ENCODE data around the gene TFRC. TPM values are rescaled to one million over a fixed set of nuclear protein-coding genes. Genes with fewer than 3 reads are reported as not detected.
"Not testable (repeated sequence)": the region's sequence is repeated elsewhere in the genome, so short reads cannot be mapped to it uniquely, and the experiment has no call there.

TFRC gene
- polyA plus RNA-seq, 1 experiment: 155 TPM

DNA sequence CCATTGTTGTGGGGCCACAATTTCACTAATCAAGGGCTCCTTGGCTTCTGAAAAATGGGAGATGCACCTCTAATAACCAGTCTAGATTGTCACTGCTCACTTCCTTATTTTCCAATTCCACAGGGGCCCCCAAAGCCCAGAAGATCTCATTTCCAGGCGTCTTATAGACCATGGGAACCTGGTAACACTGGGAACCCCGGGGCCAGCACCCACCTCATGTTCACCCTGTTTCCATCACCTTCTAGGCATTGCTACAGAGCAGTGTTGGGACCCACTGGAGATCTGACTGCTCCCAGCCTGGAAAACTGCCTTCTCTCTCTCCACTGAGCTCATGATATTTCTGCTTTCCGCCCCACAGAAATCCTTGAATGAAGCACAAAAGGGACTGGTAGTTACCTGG is 61.5 kb downstream of the TFRC start:
- TF ChIP-seq, protein P1, sequence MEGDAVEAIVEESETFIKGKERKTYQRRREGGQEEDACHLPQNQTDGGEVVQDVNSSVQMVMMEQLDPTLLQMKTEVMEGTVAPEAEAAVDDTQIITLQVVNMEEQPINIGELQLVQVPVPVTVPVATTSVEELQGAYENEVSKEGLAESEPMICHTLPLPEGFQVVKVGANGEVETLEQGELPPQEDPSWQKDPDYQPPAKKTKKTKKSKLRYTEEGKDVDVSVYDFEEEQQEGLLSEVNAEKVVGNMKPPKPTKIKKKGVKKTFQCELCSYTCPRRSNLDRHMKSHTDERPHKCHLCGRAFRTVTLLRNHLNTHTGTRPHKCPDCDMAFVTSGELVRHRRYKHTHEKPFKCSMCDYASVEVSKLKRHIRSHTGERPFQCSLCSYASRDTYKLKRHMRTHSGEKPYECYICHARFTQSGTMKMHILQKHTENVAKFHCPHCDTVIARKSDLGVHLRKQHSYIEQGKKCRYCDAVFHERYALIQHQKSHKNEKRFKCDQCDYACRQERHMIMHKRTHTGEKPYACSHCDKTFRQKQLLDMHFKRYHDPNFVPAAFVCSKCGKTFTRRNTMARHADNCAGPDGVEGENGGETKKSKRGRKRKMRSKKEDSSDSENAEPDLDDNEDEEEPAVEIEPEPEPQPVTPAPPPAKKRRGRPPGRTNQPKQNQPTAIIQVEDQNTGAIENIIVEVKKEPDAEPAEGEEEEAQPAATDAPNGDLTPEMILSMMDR (IDR thresholded peaks at IDR 0.05; ENCODE audit: low read depth, low read length): no peak
- Histone ChIP-seq H3K9me3 (ENCODE audit: control insufficient read depth, insufficient read depth, low read length) (no peaks in the 10 kb centered on the region), H3K27ac (ENCODE audit: low read depth, low read length) (no peak overlapping the region), H3K27me3 (ENCODE audit: control insufficient read depth, insufficient read depth, low read length) (peaks cover 8% of the 10 kb centered on the region), H3K4me3 (ENCODE audit: low read depth, low read length) (no peak overlapping the region)
- CTCF ChIA-PET: no interaction called here
- POLR2A ChIA-PET: no interaction called here
- DNase-seq (ENCODE audit: low read depth, low spot score): no peak

DNA sequence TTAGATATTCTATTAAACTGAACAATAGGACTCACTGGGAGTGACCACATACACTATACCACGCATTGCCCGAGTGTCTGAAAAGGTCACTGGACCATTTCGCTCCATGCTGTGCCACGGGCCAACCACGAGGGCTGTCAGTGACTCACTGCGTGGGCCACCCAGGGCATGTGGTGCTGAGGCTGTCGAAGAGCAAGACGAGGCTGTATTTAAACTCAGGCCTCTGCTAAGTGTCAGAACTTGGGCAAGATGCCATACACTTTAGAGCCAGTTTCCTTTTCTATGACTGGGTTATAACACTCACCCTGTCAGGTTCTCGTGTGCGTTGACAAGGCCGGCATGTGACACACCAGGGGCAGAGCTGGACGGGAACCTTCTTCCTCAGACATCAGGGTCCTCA is 62.3 kb downstream of the TFRC start:
- CTCF ChIA-PET: interaction anchor here (0.6 kb wide), 2 partner anchors 31 to 60 kb away, joined by 3 to 4 read pairs; no protein-coding TSS in a partner anchor
- H3K27ac ChIP-seq (ENCODE audit: low read depth, low read length); POLR2A ChIA-PET; DNase-seq (ENCODE audit: low read depth, low spot score); H3K27me3 ChIP-seq (ENCODE audit: control insufficient read depth, insufficient read depth, low read length); H3K9me3 ChIP-seq (ENCODE audit: control insufficient read depth, insufficient read depth, low read length); H3K4me3 ChIP-seq (ENCODE audit: low read depth, low read length): not testable (repeated sequence)

DNA sequence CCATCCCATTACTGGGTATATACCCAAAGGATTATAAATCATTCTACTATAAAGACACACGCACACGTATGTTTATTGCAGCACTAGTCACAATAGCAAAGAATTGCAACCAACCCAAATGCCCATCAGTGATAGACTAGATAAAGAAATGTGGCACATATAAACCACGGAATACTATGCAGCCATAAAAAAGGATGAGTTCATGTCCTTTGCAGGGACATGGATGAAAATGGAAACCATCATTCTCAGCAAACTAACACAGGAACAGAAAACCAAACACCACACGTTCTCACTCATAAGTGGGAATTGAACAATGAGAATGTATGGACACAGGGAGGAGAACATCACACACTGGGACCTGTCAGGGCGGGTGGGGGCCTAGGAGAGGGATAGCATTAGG is 63.7 kb downstream of the TFRC start:
- POLR2A ChIA-PET; H3K27ac ChIP-seq (ENCODE audit: low read depth, low read length); H3K4me3 ChIP-seq (ENCODE audit: low read depth, low read length); H3K9me3 ChIP-seq (ENCODE audit: control insufficient read depth, insufficient read depth, low read length); CTCF ChIA-PET; H3K27me3 ChIP-seq (ENCODE audit: control insufficient read depth, insufficient read depth, low read length); DNase-seq (ENCODE audit: low read depth, low spot score): not testable (repeated sequence)

DNA sequence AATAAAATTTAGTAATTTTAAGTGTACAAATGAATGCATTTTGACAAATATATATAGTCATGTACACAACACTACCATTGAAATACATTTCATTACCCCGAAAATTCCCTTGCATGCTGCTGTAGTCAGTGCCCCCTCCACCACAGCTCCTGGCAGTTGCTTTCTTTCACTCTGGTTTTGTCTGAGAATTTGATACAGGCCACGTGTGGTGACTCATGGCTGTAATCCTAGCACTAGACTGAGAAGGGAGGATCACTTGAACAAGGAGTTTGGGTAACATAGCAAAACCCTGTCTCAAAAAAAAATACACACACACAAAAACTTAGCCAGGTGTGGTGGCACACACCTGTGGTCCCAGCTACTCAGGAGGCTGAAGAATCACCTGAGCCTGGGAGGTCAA is 65.4 kb downstream of the TFRC start:
- no peak overlapping the region for H3K4me3 ChIP-seq (ENCODE audit: low read depth, low read length)
- ChIA-PET CTCF (interaction anchor here (0.6 kb wide), 1 partner anchor 316 kb away, joined by 3 read pairs; no protein-coding TSS in a partner anchor), POLR2A (interaction anchor here (0.7 to 0.8 kb wide), 2 partner anchors 28 to 1222 kb away, joined by 3 read pairs; no protein-coding TSS in a partner anchor)
- no peaks in the 10 kb centered on the region; the same call in 1 of the 2 replicates for H3K9me3 ChIP-seq (ENCODE audit: control insufficient read depth, insufficient read depth, low read length)
- H3K27me3 ChIP-seq (ENCODE audit: control insufficient read depth, insufficient read depth, low read length): peaks cover 10% of the 10 kb centered on the region
- peak; percentile 41 for DNase-seq (ENCODE audit: low read depth, low spot score)
- no peak overlapping the region for H3K27ac ChIP-seq (ENCODE audit: low read depth, low read length)
- TF ChIP-seq, protein P1 (IDR thresholded peaks at IDR 0.05; ENCODE audit: low read depth, low read length): no peak

DNA sequence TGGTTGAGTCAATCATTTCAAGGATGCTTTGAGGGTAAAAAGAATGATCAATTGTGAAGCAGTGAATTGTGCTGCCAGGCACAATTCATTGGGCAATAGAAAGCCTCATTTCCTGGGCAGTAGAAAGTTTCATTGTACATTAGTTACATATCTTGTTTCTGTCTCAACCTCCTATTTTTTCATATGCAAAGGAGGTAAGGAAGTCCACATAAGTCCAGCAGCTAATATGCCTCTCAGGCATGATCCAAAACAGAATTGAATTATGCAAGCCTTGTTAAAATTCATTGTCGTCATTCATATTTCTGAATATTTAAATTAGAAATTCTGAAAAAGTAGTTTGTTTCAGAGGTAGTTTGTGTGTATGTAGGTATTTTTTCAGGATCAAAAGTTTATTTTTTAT is 65.8 kb downstream of the TFRC start:
- POLR2A ChIA-PET: interaction anchor here (0.7 to 0.8 kb wide), 2 partner anchors 29 to 1222 kb away, joined by 3 read pairs; no protein-coding TSS in a partner anchor

More for the DNA sequence above, 65.8 kb downstream of the TFRC start:
- H3K4me3 ChIP-seq (ENCODE audit: low read depth, low read length): no peak overlapping the region
- no peak overlapping the region for H3K27ac ChIP-seq (ENCODE audit: low read depth, low read length)
- H3K9me3 ChIP-seq (ENCODE audit: control insufficient read depth, insufficient read depth, low read length): no peaks in the 10 kb centered on the region; the same call in 1 of the 2 replicates
- TF ChIP-seq, protein P1 (IDR thresholded peaks at IDR 0.05; ENCODE audit: low read depth, low read length): no peak
- no peak for DNase-seq (ENCODE audit: low read depth, low spot score)
- CTCF ChIA-PET: no interaction called here
- H3K27me3 ChIP-seq (ENCODE audit: control insufficient read depth, insufficient read depth, low read length): peaks cover 11% of the 10 kb centered on the region

All from AG04450 (cell line).